SK-N-SH (cell line): ENCODE results near the gene NECTIN1. TPM values are rescaled to one million over a fixed set of nuclear protein-coding genes. Genes with fewer than 3 reads are reported as not detected.

Experiments
- CTCF ChIA-PET: fragments of 300-600, 350-600 bp; formaldehyde crosslinking; extraction: SDS; loops from one replicate; lab custom pipeline; 2021; lab: Yijun Ruan, JAX
- POLR2A ChIA-PET: fragments of 350-600 bp; sonication (Branson Sonifier 250); formaldehyde crosslinking; extraction: SDS; loops from one replicate; lab custom pipeline; 2020; ENCODE audit warnings: antibody characterized with exemption, inconsistent platforms; lab: Yijun Ruan, JAX
- DNase-seq: peaks from one replicate; pipeline ENCODE4 v3.0.0; 2012
- H2AFZ ChIP-seq: fragments of 200-600 bp; sonication (generic); 2 replicates; pipeline ENCODE4 v1.8.1; 2016; ENCODE audit warnings: antibody characterized with exemption, mild to moderate bottlenecking, low read depth
- H3F3A ChIP-seq: fragments of 200-600 bp; sonication (generic); replicated peaks from 2 replicates; pipeline ENCODE3; 2016; ENCODE audit warnings: antibody characterized with exemption, mild to moderate bottlenecking; ENCODE audit not compliant: insufficient read depth
- H3K27ac ChIP-seq, 2 experiments: fragments of 200-500 bp in 1 of 2; fragments of 200-600 bp in 1 of 2; sonication (Bioruptor generic) in 1 of 2; sonication (generic), shearing (Covaris generic) in 1 of 2; 2 replicates each; pipeline versions ENCODE4 v1.5.1 to v1.6.1; 2014 to 2016; ENCODE audit warnings: low read depth in 2 of 2, inconsistent platforms in 1 of 2, low read length in 1 of 2, mild to moderate bottlenecking in 1 of 2, mixed read lengths in 1 of 2
- H3K27me3 ChIP-seq: fragments of 200-600 bp; sonication (generic), shearing (Covaris generic); 2 replicates; pipeline ENCODE4 v1.6.1; 2016; ENCODE audit warnings: mixed run types; ENCODE audit not compliant: insufficient read depth
- H3K36me3 ChIP-seq, 2 experiments: fragments of 200-500 bp in 1 of 2; fragments of 200-600 bp in 1 of 2; sonication (Bioruptor generic) in 1 of 2; sonication (generic) in 1 of 2; replicated peaks in 1 of 2; 2 replicates each; pipeline versions ENCODE3 to v1.5.1; 2014 to 2016; ENCODE audit warnings: low read length in 1 of 2, mild to moderate bottlenecking in 1 of 2; ENCODE audit not compliant: insufficient read depth in 2 of 2, control insufficient read depth in 1 of 2
- H3K4me1 ChIP-seq, 2 experiments: fragments of 200-500 bp in 1 of 2; fragments of 200-600 bp in 1 of 2; sonication (Bioruptor generic) in 1 of 2; sonication (generic), shearing (Covaris generic) in 1 of 2; 2 replicates each; pipeline versions ENCODE4 v1.5.1 to v1.6.1; 2014 to 2016; ENCODE audit warnings: low read depth in 1 of 2, low read length in 1 of 2, mixed run types in 1 of 2; ENCODE audit not compliant: insufficient read depth in 2 of 2, control insufficient read depth in 1 of 2
- H3K4me2 ChIP-seq: fragments of 200-600 bp; sonication (generic), shearing (Covaris generic); 2 replicates; pipeline ENCODE4 v1.6.1; 2017; ENCODE audit warnings: mixed run types
- H3K4me3 ChIP-seq, 2 experiments: fragments of 200-500 bp in 1 of 2; fragments of 200-600 bp in 1 of 2; sonication (Bioruptor generic) in 1 of 2; sonication (generic), shearing (Covaris generic) in 1 of 2; 2 replicates each; pipeline versions ENCODE4 v1.5.1 to v1.8.1; 2014 to 2016; ENCODE audit warnings: low read depth in 2 of 2, inconsistent platforms in 1 of 2, low read length in 1 of 2, mild to moderate bottlenecking in 1 of 2, mixed read lengths in 1 of 2, moderate library complexity in 1 of 2
- H3K79me2 ChIP-seq: fragments of 200-600 bp; sonication (generic); 2 replicates; pipeline ENCODE4 v1.8.1; 2017; ENCODE audit warnings: mild to moderate bottlenecking; ENCODE audit not compliant: insufficient read depth
- H3K9ac ChIP-seq: fragments of 200-600 bp; sonication (generic); 2 replicates; pipeline ENCODE4 v1.6.1; 2017; ENCODE audit warnings: mixed run types
- H3K9me2 ChIP-seq: fragments of 200-600 bp; sonication (generic); 2 replicates; pipeline ENCODE4 v1.6.1; 2017; ENCODE audit warnings: mixed run types
- H3K9me3 ChIP-seq: fragments of 200-600 bp; sonication (generic); 2 replicates; pipeline ENCODE4 v1.6.1; 2017; ENCODE audit warnings: mixed run types, mild to moderate bottlenecking, moderate library complexity
- H4K20me1 ChIP-seq: fragments of 200-600 bp; sonication (generic); 2 replicates; pipeline ENCODE4 v1.6.1; 2017; ENCODE audit warnings: mild to moderate bottlenecking, mixed run types; ENCODE audit not compliant: insufficient read depth
- ELF1 ChIP-seq: IDR thresholded peaks from 2 replicates; pipeline ENCODE4 v1.4.0; 2012
- EP300 ChIP-seq, 2 experiments: IDR thresholded peaks; 2 replicates each; pipeline versions ENCODE4 v1.4.0 to v1.6.1; 2012; ENCODE audit warnings: borderline replicate concordance in 1 of 2, low read depth in 1 of 2, low read length in 1 of 2
- EZH2phosphoT487 ChIP-seq: fragments of 200-600 bp; sonication (generic); IDR thresholded peaks from 2 replicates; pipeline ENCODE4 v1.6.1; 2017; ENCODE audit warnings: low read depth, mixed run types, mild to moderate bottlenecking, antibody characterized with exemption, moderate library complexity, borderline replicate concordance
- FOSL2 ChIP-seq: IDR thresholded peaks from 2 replicates; pipeline ENCODE4 v1.4.0; 2012; ENCODE audit warnings: low read depth, mild to moderate bottlenecking, moderate library complexity, borderline replicate concordance
- NFIC ChIP-seq: IDR thresholded peaks from 2 replicates; pipeline ENCODE4 v1.4.0; 2012; ENCODE audit warnings: borderline replicate concordance
- TAF1 ChIP-seq: IDR thresholded peaks from 2 replicates; pipeline ENCODE4 v1.6.1; 2012; ENCODE audit warnings: low read depth, mild to moderate bottlenecking, low read length, moderate library complexity, borderline replicate concordance
- TCF12 ChIP-seq: IDR thresholded peaks from 2 replicates; pipeline ENCODE4 v1.4.0; 2012
- WGBS: methylation state at CpG from one replicate; pipeline ENCODE4 v1.1.6; 2017; ENCODE audit warnings: low lambda C conversion rate; 5-methylcytosine and 5-hydroxymethylcytosine counted together
- polyA plus RNA-seq, 3 experiments: library from polyadenylated mRNA; depleted of rRNA; stranded (reverse); fragments of >200 nt; gene quantifications; 2 replicates each; pipeline ENCODE4 v1.2.3, GENCODE V29; 2012
- TF ChIP-seq, protein P1 (sequence below): IDR thresholded peaks from 2 replicates; pipeline ENCODE4 v1.6.1; 2012; ENCODE audit warnings: mild to moderate bottlenecking, low read depth, low read length, moderate library complexity
- TF ChIP-seq, protein P2 (sequence below): IDR thresholded peaks from 2 replicates; pipeline ENCODE4 v1.4.0; 2012; ENCODE audit warnings: low read depth, borderline replicate concordance
- TF ChIP-seq, protein P3 (sequence below): IDR thresholded peaks from 2 replicates; pipeline ENCODE4 v1.4.0; 2012; ENCODE audit warnings: low read depth
- TF ChIP-seq, protein P4 (sequence below): fragments of 150-350 bp; IDR thresholded peaks from 2 replicates; pipeline ENCODE4 v1.6.1; 2017; ENCODE audit warnings: antibody characterized with exemption, low read length, low read depth, borderline replicate concordance
- TF ChIP-seq, protein P5 (sequence below): fragments of 200-600 bp; sonication (generic); IDR thresholded peaks from 2 replicates; pipeline ENCODE4 v1.6.1; 2017; ENCODE audit warnings: antibody characterized with exemption, mild to moderate bottlenecking, moderate library complexity

The NECTIN1 gene
- polyA plus RNA-seq, 1 of the 3 experiments (the other 2 are of a cell fraction), result 9.1 TPM

DNA sequence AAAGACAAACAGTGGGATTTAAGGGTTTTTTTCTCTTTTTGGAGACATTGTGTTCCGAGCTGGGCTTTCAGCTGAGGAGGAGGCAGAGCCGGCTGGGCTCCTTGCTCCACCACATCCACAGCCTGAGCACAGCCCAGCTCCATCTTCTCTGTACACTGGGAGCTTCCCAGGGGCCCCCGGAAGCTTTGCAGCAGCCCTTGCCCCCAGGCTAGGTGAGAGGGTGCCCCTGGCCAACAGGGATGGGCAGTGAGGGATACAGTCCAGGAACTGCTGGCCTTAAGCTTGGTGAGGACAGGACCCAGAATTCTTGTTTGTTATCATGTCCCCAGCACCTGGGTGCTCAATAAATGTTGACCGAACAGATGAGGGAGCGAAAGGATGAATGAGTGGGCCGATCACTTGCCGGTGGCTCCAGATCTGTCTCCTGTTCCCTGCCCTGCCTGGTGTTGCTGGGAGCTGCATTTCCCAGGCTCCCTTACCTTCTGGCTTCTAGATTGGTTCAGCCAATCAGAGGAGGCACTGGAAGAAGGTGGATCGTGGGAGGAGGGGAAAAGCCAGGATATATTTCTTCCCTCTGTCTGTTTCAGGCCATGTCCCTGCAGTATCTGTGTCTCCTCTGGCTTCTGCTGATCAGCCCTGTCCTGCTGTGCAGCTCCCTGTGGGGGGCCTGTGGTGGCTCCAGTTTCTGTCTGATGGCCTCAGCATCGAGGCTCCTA is 26.5 kb upstream of the NECTIN1 start (continued):
- no peak for TF ChIP-seq EP300 (IDR thresholded peaks at IDR 0.05; ENCODE audit: borderline replicate concordance in 1 of 2, low read depth in 1 of 2, low read length in 1 of 2)
- TF ChIP-seq, all 33 proteins: peak for 0

DNA sequence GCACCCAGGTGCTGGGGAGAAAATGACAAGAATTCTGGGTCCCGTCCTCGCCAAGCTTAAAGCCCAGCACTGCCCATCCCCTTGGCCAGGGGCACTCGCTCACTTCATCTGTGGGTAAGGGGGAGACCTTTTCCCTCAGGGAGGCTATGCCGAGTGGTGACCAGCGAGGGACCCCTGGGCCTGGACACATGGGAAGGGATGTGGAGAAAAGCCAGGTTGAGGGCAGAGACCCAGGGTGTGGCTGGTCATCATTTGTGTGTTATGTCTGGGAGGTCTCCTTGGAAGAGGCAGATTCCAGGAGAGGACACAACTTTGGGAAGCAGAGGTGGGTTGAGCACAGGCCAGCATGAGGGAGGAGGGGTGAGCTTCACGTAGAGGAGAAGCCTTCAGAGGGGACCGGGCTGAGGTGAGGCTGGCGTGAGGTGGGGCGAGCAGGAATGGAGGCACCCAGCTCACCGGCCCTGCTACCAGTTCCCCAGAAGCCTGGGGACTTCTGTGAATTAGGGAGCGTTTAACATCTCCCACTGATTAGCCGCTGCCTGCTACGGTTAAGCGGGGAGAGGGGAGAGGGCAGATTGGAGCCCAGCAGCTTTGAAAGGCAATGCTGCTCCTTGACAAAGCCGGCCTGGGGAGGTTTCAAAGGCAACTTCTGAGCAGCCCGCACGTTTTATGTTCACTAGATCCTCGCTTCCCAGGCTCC is 25.8 kb upstream of the NECTIN1 start:
- ChIA-PET POLR2A (interaction anchor here (1.3 kb wide), 1 partner anchor 11 kb away, joined by 5 read pairs; no protein-coding TSS in a partner anchor), CTCF (interaction anchor here (1.3 to 1.4 kb wide), 4 partner anchors 10 to 399 kb away, joined by 3 to 4 read pairs (median 4); no protein-coding TSS in a partner anchor)
- H3K4me2 ChIP-seq, result no peak overlapping the region
- H3K27ac ChIP-seq, result no peak overlapping the region
- no peak for DNase-seq
- H3K79me2 ChIP-seq, result no peaks in the 10 kb centered on the region
- no peaks in the 10 kb centered on the region for H3K9me3 ChIP-seq
- H3F3A ChIP-seq, result no peaks in the 10 kb centered on the region
- H4K20me1 ChIP-seq, result no peaks in the 10 kb centered on the region
- 55% methylated on average over 16 of the region's 18 CpGs for WGBS
- TF ChIP-seq NFIC (no peak), FOSL2 (no peak), EZH2phosphoT487 (no peak), ELF1 (no peak), TCF12 (no peak), TAF1 (no peak)
- TF ChIP-seq, protein P1, sequence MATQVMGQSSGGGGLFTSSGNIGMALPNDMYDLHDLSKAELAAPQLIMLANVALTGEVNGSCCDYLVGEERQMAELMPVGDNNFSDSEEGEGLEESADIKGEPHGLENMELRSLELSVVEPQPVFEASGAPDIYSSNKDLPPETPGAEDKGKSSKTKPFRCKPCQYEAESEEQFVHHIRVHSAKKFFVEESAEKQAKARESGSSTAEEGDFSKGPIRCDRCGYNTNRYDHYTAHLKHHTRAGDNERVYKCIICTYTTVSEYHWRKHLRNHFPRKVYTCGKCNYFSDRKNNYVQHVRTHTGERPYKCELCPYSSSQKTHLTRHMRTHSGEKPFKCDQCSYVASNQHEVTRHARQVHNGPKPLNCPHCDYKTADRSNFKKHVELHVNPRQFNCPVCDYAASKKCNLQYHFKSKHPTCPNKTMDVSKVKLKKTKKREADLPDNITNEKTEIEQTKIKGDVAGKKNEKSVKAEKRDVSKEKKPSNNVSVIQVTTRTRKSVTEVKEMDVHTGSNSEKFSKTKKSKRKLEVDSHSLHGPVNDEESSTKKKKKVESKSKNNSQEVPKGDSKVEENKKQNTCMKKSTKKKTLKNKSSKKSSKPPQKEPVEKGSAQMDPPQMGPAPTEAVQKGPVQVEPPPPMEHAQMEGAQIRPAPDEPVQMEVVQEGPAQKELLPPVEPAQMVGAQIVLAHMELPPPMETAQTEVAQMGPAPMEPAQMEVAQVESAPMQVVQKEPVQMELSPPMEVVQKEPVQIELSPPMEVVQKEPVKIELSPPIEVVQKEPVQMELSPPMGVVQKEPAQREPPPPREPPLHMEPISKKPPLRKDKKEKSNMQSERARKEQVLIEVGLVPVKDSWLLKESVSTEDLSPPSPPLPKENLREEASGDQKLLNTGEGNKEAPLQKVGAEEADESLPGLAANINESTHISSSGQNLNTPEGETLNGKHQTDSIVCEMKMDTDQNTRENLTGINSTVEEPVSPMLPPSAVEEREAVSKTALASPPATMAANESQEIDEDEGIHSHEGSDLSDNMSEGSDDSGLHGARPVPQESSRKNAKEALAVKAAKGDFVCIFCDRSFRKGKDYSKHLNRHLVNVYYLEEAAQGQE, result no peak
- TF ChIP-seq, protein P2, sequence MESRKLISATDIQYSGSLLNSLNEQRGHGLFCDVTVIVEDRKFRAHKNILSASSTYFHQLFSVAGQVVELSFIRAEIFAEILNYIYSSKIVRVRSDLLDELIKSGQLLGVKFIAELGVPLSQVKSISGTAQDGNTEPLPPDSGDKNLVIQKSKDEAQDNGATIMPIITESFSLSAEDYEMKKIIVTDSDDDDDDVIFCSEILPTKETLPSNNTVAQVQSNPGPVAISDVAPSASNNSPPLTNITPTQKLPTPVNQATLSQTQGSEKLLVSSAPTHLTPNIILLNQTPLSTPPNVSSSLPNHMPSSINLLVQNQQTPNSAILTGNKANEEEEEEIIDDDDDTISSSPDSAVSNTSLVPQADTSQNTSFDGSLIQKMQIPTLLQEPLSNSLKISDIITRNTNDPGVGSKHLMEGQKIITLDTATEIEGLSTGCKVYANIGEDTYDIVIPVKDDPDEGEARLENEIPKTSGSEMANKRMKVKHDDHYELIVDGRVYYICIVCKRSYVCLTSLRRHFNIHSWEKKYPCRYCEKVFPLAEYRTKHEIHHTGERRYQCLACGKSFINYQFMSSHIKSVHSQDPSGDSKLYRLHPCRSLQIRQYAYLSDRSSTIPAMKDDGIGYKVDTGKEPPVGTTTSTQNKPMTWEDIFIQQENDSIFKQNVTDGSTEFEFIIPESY, result no peak
- TF ChIP-seq, protein P3, sequence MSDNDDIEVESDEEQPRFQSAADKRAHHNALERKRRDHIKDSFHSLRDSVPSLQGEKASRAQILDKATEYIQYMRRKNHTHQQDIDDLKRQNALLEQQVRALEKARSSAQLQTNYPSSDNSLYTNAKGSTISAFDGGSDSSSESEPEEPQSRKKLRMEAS, result no peak
- TF ChIP-seq, protein P4, sequence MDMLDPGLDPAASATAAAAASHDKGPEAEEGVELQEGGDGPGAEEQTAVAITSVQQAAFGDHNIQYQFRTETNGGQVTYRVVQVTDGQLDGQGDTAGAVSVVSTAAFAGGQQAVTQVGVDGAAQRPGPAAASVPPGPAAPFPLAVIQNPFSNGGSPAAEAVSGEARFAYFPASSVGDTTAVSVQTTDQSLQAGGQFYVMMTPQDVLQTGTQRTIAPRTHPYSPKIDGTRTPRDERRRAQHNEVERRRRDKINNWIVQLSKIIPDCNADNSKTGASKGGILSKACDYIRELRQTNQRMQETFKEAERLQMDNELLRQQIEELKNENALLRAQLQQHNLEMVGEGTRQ, result no peak
- TF ChIP-seq, protein P5, sequence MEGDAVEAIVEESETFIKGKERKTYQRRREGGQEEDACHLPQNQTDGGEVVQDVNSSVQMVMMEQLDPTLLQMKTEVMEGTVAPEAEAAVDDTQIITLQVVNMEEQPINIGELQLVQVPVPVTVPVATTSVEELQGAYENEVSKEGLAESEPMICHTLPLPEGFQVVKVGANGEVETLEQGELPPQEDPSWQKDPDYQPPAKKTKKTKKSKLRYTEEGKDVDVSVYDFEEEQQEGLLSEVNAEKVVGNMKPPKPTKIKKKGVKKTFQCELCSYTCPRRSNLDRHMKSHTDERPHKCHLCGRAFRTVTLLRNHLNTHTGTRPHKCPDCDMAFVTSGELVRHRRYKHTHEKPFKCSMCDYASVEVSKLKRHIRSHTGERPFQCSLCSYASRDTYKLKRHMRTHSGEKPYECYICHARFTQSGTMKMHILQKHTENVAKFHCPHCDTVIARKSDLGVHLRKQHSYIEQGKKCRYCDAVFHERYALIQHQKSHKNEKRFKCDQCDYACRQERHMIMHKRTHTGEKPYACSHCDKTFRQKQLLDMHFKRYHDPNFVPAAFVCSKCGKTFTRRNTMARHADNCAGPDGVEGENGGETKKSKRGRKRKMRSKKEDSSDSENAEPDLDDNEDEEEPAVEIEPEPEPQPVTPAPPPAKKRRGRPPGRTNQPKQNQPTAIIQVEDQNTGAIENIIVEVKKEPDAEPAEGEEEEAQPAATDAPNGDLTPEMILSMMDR, result no peak
- no peak overlapping the region for H2AFZ ChIP-seq
- no peak overlapping the region for H3K9ac ChIP-seq
- peaks cover 25% of the 10 kb centered on the region for H3K27me3 ChIP-seq
- no peaks in the 10 kb centered on the region for H3K9me2 ChIP-seq
- H3K4me3 ChIP-seq, result no peak overlapping the region
- peaks cover 0 to 34% of the 10 kb centered on the region in 2 experiments; a peak in 1 of 4 replicates for H3K4me1 ChIP-seq
- H3K36me3 ChIP-seq, result no peaks in the 10 kb centered on the region
